Sigmoid colon (tissue), 7 donors: ENCODE results near the gene PHETA1. TPM values are rescaled to one million over a fixed set of nuclear protein-coding genes. Genes with fewer than 3 reads are reported as not detected.

Experiments used
- DNase-seq: peaks from one replicate; pipeline ENCODE4 v3.0.0-alpha.2; 2019
- H3K27ac ChIP-seq, 4 donors: fragments of 200-600 bp; sonication (generic); one replicate each; pipeline ENCODE4 v1.5.1; 2016 to 2019; ENCODE audit warnings: mild to moderate bottlenecking in 1 of 4
- H3K27me3 ChIP-seq, 3 donors: fragments of 200-600 bp; sonication (generic); one replicate each; pipeline ENCODE4 v1.5.1; 2019; ENCODE audit warnings: mild to moderate bottlenecking in 1 of 3
- H3K36me3 ChIP-seq, 4 donors: fragments of 200-600 bp; sonication (generic); one replicate each; pipeline ENCODE4 v1.5.1; 2016 to 2019
- H3K4me1 ChIP-seq, 4 donors: fragments of 200-600 bp; sonication (generic); one replicate each; pipeline ENCODE4 v1.5.1; 2017 to 2019
- H3K4me3 ChIP-seq, 4 donors: fragments of 200-600 bp; sonication (generic); one replicate each; pipeline ENCODE4 v1.5.1; 2017 to 2019; ENCODE audit warnings: mild to moderate bottlenecking in 2 of 4, moderate library complexity in 1 of 4
- H3K9me3 ChIP-seq, 4 donors: fragments of 200-600 bp in 3 of 4; sonication (generic) in 3 of 4; one replicate each; pipeline versions ENCODE4 v1.5.1 to v1.6.1; 2013 to 2019
- EP300 ChIP-seq, 4 donors: sonication (generic); formaldehyde crosslinking; IDR thresholded peaks; one replicate each; pipeline ENCODE4 v1.6.1; 2017; ENCODE audit warnings: antibody characterized with exemption in 4 of 4
- POLR2A ChIP-seq, 2 donors: fragments of 450-650 bp; IDR thresholded peaks; one replicate each; pipeline ENCODE4 v1.6.1; 2016; ENCODE audit warnings: antibody characterized with exemption in 2 of 2, mild to moderate bottlenecking in 2 of 2, moderate library complexity in 2 of 2
- POLR2AphosphoS5 ChIP-seq, 4 donors: sonication (generic); formaldehyde crosslinking; IDR thresholded peaks; one replicate each; pipeline ENCODE4 v1.6.1; 2017; ENCODE audit warnings: antibody characterized with exemption in 4 of 4
- WGBS, 2 donors: extraction: QIAGEN DNeasy Blood & Tissue Kit; methylation state at CpG; one replicate each; pipeline ENCODE4 v1.1.7; 2013; 5-methylcytosine and 5-hydroxymethylcytosine counted together
- intact Hi-C: fragments of 100-400 bp; cut with DNase I; formaldehyde crosslinking; loops from one replicate; pipeline ENCODE4 v1.15.1; 2023
- polyA plus RNA-seq, 3 donors: library from polyadenylated mRNA; stranded (reverse); fragments of 200-250 nt; gene quantifications; one replicate each; pipeline ENCODE4 v1.2.3, GENCODE V29; 2013
- total RNA-seq, 4 donors: library from RNA; depleted of rRNA; stranded (reverse); fragments of >200 nt; gene quantifications; one replicate each; pipeline ENCODE4 v1.1.0, GENCODE V29; 2016
- TF ChIP-seq, protein P1 (sequence below), 4 experiments: fragments of 450-650 bp in 3 of 4; fragments of 200-600 bp in 1 of 4; IDR thresholded peaks; one replicate each; pipeline ENCODE4 v1.5.1; 2016 to 2019; ENCODE audit warnings: antibody characterized with exemption in 4 of 4, mild to moderate bottlenecking in 3 of 4, moderate library complexity in 2 of 4
- donor health status: healthy with polysubstance abuse.
- donor health status: Bipolar disorder and iron deficiency.
- donor health status: healthy.

PHETA1 gene
- total and polyA plus RNA-seq, 7 donors: 3.6 to 21.6 (median 6.1) TPM

- TF ChIP-seq, protein P1, sequence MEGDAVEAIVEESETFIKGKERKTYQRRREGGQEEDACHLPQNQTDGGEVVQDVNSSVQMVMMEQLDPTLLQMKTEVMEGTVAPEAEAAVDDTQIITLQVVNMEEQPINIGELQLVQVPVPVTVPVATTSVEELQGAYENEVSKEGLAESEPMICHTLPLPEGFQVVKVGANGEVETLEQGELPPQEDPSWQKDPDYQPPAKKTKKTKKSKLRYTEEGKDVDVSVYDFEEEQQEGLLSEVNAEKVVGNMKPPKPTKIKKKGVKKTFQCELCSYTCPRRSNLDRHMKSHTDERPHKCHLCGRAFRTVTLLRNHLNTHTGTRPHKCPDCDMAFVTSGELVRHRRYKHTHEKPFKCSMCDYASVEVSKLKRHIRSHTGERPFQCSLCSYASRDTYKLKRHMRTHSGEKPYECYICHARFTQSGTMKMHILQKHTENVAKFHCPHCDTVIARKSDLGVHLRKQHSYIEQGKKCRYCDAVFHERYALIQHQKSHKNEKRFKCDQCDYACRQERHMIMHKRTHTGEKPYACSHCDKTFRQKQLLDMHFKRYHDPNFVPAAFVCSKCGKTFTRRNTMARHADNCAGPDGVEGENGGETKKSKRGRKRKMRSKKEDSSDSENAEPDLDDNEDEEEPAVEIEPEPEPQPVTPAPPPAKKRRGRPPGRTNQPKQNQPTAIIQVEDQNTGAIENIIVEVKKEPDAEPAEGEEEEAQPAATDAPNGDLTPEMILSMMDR (IDR thresholded peaks at IDR 0.05): no peak
- TF ChIP-seq POLR2AphosphoS5 (IDR thresholded peaks at IDR 0.05): no peak
- TF ChIP-seq EP300 (IDR thresholded peaks at IDR 0.05): no peak
- TF ChIP-seq POLR2A (IDR thresholded peaks at IDR 0.05): no peak
- H3K27me3 ChIP-seq: no peaks in the 10 kb centered on the region
- intact Hi-C loops: no loop called here
- 40 to 55% methylated on average over 13 of the region's 13 CpGs for WGBS, 2 donors
- H3K4me3 ChIP-seq: peak overlapping the region; percentile 70 to 89 (median 85)
- peaks cover 0 to 4% (median 0%) of the 10 kb centered on the region in 4 donors for H3K36me3 ChIP-seq
- H3K27ac ChIP-seq: peak overlapping the region; percentile 64 to 72 (median 69)
- DNase-seq: no peak
- peaks cover 0 to 28% (median 25%) of the 10 kb centered on the region in 4 donors for H3K4me1 ChIP-seq
- no peaks in the 10 kb centered on the region for H3K9me3 ChIP-seq
These were observed 763 bp upstream of the PHETA1 start for GRCh38 chr12:111369496-111370220.

DNA sequence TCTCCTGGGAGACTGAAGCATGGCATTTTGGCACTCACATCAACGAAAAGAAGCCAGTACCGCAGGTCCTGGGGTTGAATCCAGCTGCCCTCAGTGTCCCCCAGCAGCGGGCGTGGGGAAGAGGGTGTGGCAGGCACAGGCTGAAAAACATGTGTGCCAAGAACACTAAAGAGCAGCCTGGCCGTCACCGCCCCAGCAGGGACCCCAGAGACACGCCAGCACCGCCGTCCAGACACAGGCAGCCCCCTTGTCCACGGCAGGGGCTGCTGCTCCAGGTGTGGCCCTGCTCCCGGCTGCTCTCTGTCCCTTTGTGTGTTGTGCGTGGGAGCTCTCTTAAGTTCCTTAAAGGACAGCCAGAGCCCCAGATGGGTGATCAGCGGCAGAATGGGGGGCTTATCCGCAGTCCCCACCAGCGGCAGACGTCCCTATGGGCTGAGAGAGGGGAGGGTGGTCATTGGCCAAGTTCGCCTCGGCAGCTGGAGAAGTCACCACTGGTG lies 556 bp downstream of the PHETA1 start:
- H3K27ac ChIP-seq: peak overlapping the region; percentile 64 to 72 (median 69)
- H3K4me1 ChIP-seq: peaks cover 0 to 28% (median 25%) of the 10 kb centered on the region in 4 donors
- peak overlapping the region; percentile 70 to 89 (median 85) for H3K4me3 ChIP-seq
- H3K36me3 ChIP-seq: peaks cover 0 to 4% (median 2%) of the 10 kb centered on the region in 4 donors
- intact Hi-C loops: no loop called here
- DNase-seq: no peak
- H3K9me3 ChIP-seq: no peaks in the 10 kb centered on the region
- H3K27me3 ChIP-seq: no peaks in the 10 kb centered on the region
- TF ChIP-seq, protein P1 (IDR thresholded peaks at IDR 0.05): no peak
- whole genome bisulfite sequencing, 2 donors: 2 to 4% methylated on average over 18 of the region's 18 CpGs

- WGBS, 2 donors: 11 to 52% methylated on average over 7 of the region's 7 CpGs
- intact Hi-C loops: no loop called here
- no peak for DNase-seq
- no peaks in the 10 kb centered on the region for H3K9me3 ChIP-seq
- TF ChIP-seq EP300 (IDR thresholded peaks at IDR 0.05) (no peak), POLR2A (IDR thresholded peaks at IDR 0.05) (no peak), POLR2AphosphoS5 (IDR thresholded peaks at IDR 0.05) (no peak)
- TF ChIP-seq, protein P1 (IDR thresholded peaks at IDR 0.05): no peak
- H3K4me3 ChIP-seq: peak overlapping the region; percentile 70 to 89 (median 85)
- peak overlapping the region; percentile 64 to 72 (median 69) for H3K27ac ChIP-seq
- H3K4me1 ChIP-seq: peaks cover 0 to 28% (median 25%) of the 10 kb centered on the region in 4 donors
- no peaks in the 10 kb centered on the region for H3K27me3 ChIP-seq
- H3K36me3 ChIP-seq: peaks cover 0 to 10% (median 5%) of the 10 kb centered on the region in 4 donors
These were observed 1.2 kb downstream of the PHETA1 start for GRCh38 chr12:111367661-111368221.

DNA sequence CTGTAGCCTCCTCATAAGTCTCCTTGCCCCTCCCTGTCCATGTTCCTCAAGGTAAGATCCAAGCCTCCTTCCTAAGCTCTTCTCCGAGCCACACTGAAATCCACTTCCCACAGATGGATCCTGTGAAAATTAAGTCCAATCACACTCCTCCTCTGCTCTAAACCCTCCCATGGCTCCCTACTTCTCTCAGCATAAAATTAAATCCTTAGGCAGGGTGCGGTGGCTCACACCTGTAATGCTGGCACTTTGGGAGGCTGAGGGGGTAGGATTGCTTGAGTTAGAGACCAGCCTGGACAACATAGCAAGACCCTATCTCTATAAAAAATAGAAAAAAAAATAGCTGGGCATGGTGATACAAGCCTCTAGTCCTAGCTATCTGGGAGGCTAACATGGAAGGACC lies 2.3 kb downstream of the PHETA1 start:
- intact Hi-C loops: no loop called here
- no peak for DNase-seq

More for the DNA sequence above, 2.3 kb downstream of the PHETA1 start:
- TF ChIP-seq POLR2A (IDR thresholded peaks at IDR 0.05) (no peak), POLR2AphosphoS5 (IDR thresholded peaks at IDR 0.05) (no peak), EP300 (IDR thresholded peaks at IDR 0.05) (no peak)
- TF ChIP-seq, protein P1 (IDR thresholded peaks at IDR 0.05): no peak
- Histone ChIP-seq H3K36me3 (peaks cover 0 to 17% (median 10%) of the 10 kb centered on the region in 4 donors), H3K9me3 (no peaks in the 10 kb centered on the region), H3K27me3 (no peaks in the 10 kb centered on the region), H3K4me3 (no peak overlapping the region), H3K27ac (no peak overlapping the region), H3K4me1 (peaks cover 0 to 28% (median 25%) of the 10 kb centered on the region in 4 donors)
- 95 to 96% methylated on average over 2 of the region's 2 CpGs for WGBS, 2 donors
